Stimulated activated CD4-positive, alpha-beta T cell treated with anti-CD3 and anti-CD28 coated beads, Interleukin-4, amount 100 ng/mL, for 48 hours (primary cell): ENCODE data around the gene PKDREJ.
"Not testable (repeated sequence)": the region's sequence is repeated elsewhere in the genome, so short reads cannot be mapped to it uniquely, and the experiment has no call there.

ENCODE experiments used
- DNase-seq, 2 donors: peaks; one replicate each; pipeline ENCODE4 v3.0.0-alpha.2; 2020; ENCODE audit warnings: low read depth in 2 of 2

PKDREJ gene, protein sequence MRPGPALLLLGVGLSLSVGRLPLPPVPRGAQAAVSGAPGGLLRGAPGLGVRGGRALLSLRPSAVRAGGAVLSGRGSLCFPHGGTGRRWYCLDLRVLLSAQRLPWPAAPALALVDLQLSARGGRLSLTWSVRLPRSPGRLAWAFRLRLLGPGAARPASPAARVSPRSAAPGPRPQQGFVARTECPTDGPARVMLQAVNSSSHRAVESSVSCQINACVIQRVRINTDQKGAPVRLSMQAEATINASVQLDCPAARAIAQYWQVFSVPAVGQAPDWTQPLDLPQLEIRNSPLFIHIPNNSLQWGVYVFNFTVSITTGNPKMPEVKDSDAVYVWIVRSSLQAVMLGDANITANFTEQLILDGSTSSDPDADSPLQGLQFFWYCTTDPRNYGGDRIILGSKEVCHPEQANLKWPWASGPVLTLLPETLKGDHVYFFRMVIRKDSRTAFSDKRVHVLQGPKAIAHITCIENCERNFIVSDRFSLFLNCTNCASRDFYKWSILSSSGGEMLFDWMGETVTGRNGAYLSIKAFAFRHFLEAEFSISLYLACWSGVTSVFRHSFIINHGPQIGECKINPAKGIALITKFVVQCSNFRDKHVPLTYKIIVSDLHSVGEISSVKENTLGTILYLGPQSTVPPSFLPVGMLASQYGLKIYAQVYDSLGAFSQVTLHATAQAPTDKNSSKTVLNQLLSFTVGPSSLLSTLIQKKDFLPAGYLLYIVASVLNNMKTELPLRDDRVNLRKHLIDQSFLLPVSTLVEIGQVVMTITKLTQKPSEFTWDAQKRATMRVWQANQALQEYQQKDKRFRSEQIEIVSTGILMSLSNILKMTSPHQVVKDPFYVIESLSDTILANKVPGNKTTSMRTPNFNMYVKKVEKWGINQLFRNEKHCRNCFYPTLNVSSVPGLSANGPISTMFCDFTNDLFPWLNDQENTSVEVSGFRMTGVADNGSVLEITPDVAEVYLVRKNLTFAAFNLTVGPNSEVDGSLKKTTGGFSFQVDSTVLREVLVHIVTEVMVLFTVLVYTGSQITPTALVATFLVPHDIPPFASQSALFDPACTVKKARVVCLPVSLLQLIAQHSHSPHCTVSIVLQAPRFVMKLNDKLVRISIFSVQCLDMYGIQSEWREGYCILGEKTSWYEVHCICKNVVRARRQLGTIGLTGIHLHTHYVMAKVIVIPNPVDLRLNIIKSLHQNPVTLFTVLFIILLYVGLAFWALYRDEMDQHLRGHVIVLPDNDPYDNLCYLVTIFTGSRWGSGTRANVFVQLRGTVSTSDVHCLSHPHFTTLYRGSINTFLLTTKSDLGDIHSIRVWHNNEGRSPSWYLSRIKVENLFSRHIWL (N-terminal part only)

DNA sequence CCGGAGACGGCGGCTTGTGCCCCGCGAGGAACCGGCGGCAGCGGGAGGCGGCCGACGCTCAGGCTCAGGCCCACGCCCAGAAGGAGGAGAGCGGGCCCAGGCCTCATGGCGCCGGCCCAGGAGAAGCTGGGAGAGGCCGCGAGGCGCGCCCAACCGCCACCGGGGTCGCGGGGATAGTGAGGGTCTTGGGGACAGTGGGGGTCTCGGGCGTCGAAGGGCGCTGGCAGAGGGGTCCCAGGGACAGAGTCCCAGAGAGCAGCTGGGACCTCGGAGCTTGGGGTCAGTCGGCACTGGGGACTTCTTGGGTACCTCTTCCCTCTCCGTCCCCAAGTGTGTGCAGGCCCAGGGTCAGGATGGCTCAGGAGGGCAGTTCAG, at the start of gene PKDREJ:
Gene PKDREJ (minus strand): TSS at position 128 of the 375 bp plus-strand sequence. CDS start 21 bp downstream, at position 107.
- DNase-seq = no peak

DNA sequence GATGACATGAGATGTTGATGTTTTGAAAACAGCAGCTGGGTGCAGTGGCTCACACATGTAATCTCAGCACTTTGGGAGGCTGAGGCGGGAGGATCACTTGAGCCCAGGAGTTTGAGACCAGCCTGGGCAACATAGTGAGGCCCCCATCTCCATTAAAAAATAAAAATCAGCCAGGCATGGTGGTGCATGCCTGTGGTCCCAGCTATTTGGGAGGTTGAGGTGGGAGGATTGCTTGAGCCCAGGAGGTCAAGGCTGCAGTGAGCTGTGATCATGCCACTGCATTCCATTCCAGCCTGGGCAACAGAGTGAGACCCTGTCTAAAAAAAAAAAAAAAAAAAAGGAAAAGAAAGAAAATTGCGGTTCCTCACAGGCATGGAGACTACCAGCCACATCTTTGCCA, 49.7 kb upstream of the PKDREJ start:
- DNase-seq = not testable (repeated sequence)

DNA sequence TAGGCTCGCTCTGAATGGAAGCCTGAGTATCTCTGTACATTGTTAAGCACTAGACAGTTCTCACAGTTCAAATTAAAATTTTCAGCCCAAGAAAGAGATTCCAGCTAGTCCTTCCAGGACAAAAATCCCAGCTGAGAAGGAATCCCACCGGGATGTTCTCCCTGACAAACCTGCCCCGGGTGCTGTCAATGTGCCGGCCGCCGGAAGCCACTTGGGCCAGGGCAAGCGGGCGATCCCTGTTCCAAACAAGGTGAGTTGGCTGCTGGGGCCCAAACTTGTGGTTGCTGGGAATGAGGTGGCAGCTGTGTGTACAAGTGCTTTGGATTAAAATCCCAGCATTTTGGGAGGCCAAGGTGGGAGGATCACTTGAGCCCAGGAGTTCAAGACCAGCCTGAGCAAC, 48.9 kb upstream of the PKDREJ start:
- DNase-seq = no peak

DNA sequence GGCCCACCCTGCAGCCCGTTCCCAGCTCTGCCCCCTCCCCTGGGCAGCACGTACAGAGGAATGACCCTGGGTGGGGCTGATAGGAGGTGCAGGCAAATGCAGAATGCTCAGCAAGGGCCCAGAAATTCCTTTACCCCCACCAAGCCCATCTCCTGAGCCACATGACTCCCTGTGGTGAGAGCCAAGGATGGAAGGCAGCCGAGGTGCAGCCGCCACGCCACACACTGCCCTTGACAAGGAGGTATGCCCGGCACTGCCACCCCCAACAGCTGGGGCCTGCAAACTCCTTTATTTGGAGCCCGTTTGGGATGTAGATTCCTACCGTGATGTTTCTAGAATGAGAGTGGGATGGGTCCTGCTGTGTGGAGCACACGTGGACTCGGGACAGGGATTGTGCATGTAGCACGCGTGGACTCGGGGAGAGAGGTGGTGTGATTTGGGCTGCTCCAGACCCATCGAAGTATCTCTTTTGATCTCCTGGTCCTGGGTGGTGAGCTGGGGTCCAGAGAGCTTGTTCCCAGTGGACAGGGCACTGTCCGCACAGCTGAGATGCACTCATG, 46.5 kb upstream of the PKDREJ start:
- no peak for DNase-seq

DNA sequence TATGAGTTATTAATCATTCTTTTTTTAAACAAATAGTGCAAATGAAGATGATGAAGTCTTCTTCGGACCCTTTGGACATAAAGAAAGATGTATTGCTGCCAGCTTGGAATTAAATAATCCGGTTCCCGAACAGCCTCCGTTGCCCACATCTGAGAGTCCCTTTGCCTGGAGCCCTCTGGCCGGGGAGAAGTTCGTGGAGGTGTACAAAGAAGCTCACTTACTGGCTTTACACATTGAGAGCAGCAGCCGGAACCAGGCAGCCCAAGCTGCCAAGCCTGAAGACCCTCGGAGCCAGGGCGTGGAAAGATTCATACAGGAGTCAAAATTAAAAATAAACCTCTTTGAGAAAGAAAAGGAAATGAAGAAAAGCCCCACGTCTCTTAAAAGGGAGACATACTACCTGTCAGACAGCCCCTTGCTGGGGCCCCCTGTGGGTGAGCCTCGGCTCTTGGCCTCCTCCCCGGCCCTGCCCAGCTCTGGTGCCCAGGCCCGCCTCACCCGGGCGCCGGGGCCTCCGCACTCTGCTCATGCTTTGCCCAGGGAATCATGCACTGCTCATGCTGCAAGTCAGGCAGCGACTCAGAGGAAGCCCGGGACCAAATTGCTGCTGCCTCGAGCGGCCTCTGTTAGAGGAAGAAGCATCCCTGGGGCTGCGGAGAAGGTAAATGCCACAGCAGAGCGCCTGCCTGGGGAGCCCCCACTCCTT, 45.3 kb upstream of the PKDREJ start:
- DNase-seq = no peak

DNA sequence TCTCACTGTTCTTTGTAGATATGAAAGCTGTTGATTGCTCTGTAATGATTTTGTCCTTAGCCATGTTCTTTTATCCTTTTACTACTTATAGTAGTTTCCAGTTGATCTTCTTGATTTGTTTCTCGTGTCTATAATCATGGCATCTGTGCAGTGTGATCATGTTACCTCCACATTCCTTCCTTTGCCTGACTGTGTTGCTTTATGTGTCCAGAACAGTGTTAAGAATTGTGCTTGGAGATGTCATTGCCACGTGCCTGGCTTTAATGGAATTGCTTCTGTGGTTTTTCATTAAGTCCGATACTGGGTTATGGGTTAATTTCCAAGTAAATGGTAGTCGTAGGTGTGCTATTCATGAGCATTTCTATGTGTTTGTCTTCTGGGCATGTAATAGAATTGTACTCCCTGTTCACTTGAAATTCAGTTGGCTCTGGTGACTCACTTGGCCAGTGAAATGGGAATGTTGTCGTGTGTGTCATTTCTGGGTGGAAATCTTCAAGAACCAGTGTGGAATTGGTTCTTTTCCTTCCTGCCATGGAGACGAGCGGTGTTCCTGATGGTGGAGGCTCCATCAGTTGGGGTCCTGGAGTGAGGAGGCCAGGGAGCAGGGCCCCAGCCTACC, 40.3 kb upstream of the PKDREJ start:
- no peak for DNase-seq

DNA sequence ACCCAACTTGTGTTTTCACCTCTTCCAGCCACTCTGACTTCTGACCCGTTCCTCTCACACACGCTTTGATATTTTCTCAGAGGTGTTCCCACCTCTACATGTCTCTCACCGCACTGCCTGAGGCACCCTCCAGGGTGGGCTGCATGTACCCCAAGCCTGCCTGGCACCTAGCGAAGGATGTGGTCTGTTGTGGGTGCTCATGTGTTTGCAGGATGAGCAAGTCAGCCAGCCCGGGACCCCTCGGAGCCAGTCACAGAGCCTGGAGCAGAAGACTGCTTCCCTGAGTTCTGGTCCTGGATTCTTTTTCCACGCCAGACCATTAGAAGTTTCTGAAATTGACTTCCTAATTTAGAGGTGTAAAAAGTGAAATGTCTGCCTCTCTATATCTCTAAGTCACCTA, 37.3 kb upstream of the PKDREJ start:
- no peak for DNase-seq

DNA sequence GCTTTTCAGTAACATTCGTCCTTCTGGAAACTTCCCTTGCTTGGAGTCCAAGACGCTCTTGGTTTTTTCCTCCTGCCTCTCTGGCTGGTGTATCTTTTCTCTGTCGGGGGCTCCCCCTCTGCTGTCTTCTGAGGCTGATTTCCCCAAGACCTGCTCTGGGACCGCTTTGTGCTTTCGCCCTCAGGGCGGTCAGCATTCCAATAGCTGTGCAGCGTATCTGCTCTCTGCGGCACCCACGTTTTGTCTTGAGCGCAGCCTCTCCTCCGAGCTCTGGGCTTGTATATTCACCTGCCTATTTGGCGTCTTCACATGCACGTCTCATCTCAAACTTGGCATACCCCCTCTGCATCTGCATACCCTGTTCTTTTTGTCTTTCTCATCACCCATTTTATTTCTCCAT, 36.0 kb upstream of the PKDREJ start:
- no peak for DNase-seq

DNA sequence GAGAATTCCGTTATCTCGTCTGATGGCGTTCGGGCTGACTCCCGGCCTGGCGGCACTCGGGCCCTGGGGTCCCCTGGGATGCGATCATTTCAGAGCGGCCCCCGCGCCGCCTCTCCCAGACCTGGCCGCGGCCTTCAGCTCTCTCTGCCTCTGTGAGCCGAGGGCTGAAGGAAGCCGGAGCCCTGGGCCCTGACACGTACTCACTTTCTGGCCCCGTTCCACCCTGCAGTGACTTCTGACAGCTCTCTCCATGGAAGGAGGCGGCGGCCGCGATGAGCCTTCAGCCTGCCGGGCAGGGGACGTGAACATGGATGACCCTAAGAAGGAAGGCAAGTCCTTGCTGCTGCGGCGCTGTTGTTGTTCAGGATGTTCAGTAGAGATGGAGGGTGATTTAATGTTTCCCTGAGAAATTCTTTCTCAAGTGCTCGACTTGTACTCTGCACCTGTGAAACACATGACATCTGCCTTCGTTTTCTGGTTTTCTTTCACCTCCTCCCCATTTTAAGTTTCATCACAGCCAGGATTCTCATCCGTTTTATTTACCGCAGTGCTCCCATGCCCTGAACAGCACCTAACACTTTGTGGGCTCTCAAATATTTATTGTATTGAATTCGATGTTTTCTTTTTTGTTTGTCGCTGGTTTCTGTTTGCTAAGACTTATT, 34.1 kb upstream of the PKDREJ start:
- no peak for DNase-seq

DNA sequence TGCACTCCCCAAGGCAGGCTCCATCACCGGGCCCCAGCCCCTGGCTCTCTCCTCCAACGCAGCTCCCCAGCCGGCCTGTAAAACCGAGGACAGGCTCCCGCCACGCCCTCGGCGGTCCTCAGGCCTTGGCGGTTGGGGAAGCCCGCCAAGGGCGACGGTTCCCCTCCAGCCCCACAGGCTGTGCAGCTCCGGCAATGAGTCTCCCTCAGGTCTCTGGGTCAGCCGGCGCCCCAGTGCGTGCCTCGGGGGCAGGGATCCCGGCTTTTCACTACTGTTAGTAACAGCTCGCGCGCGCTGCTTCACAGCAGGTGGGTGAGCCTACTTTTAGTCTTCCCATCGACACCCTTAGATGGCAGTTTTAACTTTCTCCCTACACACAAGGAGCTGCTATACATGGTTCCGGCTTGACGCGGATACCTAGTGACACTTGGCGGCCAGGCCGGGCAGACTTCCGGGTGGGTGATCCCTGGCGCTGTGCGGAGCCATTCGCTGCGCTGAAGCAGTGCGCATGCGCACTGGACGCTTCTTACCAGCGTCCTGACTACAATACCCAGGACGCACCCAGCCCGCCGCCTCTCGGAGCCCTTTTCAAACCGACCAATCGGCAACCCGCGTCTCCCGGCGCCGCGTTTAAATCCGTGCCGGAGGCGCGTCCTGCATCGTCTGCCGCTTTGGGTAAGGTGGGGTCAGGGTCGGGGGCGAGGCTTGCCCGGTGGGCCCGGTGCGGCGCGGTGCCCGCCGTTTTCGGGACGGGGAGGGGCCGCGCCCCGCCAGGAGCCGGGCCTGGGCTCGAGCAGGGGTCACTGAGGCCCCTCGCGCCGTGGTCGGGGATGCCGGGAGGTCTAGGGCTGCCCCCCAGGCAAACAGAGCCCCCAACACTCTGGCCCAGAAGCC, 33.4 kb upstream of the PKDREJ start, which contains the start of gene GTSE1:
Gene GTSE1 (plus strand): TSS at position 614 of the 894 bp plus-strand sequence. CDS start 531 bp downstream, outside the sequence.
- peak; percentile 92 to 95 for DNase-seq

DNA sequence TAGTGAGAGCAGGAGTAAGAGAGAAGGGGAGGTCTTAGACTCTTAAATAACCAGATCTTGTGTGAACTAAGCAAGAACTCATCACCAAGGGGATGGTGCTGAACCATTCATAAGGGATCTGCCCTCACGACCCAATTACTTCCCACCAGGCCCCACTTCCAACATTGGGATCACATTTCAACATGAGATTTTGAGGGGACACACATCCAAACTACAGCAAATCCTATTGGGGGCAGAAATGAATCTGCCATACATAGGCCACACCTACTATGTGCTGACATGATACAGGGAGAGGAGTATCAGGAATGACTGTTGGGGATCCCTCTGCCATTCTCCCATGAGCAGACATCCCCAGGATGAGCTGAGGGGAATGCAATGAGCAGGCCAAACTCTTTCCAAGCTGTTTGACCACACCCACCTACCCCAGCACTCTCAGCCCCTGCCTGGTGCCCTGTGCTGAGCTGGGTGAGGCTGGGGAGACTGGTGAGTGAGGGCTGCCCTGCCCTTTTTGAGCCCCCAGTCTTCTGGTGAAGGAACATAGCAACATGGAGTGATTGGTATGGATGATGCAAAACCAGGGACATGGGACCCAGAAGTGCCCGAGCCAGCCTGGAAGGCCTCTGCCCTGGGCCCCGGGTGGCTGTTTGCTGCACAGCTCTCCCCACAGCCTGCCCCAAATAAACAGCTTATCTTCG, 32.3 kb upstream of the PKDREJ start:
- no peak for DNase-seq

DNA sequence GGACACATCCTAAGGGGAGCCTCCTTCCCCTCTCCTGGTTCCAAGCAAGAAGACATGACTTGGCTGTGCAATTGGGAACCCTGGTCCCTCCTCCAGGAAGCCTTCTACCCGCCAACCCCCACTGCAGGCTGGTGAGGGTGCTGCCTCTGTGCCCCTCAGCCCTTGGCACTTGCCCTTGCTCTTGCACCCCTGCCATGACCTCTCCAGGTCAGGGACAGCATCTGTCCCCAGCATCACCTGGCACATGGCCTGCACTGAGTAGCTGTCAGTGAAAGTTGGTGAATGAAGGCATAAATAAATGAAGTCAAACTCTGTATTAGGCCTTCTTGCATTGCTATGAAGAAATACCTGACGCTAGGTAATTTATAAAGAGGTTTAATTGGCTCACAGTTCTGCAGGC, 31.6 kb upstream of the PKDREJ start:
- DNase-seq = no peak

DNA sequence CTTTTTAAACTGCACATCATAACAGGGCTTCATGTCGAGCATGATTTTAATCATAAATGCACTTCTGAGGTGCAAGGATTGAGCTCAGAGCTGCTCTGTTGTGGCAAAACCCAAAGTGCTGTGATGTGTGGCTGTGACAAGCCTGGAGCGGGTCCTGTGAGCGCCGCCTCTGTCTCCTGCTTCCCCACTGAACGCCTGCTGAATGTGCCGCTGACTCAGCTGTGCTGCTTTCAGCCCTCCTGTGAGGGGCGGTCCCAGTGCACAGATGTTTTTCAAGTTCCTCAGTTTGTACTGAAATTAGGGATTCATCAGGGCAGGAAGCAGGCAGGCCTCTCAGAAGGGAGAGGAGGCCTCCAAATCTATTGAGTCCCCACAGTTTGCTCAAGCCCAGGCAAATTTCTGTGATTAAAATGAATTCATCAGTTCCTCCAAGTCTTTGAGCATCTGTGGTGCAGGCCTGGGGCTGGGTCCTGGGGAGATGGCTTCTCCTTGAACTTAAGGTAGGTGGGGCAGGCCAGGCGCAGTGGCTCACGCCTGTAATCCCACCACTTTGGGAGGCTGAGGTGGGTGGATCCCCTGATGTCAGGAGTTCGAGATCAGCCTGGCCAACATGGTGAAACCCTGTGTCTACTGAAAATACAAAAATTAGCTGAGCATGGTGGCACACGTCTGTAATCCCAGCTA, 30.6 kb upstream of the PKDREJ start:
- DNase-seq = no peak

DNA sequence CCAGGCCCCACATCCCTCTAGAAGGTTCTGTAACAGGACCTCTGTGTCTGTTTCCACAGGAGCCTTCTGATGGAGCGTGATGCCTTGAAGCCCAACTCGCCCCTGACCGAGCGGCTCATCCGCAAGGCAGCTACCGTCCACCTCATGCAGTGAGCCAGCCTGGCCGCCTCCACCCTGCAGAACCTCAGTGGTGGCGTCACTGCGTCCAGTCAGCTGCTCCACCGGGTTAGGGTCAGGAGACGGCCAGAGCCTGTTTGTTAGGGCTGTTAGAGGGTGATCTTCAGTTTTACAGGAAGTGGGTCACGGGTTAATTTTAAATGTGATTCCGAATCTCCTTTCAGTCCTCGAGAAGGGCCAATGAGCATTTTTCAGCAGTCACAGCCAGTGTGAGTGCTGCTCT, 29.6 kb upstream of the PKDREJ start:
- no peak for DNase-seq

DNA sequence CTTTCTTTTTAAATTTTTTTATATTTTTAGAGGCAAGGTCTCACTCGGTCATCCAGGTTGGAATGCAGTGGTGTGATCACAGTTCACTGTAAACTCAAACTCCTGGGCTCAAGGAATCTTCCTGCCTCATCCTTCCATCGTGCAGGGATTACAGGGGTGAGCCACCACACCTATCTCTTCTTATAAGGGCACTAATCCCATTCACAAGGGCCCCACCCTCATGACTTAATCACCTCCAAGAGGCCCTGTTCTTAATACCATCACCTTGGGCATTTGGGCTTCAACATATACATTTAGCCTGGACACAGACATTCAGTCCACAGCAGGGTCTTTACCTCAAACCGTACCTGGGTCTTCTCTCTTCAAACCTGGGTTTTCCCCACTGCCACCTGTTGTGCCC, 29.0 kb upstream of the PKDREJ start:
- DNase-seq = no peak

DNA sequence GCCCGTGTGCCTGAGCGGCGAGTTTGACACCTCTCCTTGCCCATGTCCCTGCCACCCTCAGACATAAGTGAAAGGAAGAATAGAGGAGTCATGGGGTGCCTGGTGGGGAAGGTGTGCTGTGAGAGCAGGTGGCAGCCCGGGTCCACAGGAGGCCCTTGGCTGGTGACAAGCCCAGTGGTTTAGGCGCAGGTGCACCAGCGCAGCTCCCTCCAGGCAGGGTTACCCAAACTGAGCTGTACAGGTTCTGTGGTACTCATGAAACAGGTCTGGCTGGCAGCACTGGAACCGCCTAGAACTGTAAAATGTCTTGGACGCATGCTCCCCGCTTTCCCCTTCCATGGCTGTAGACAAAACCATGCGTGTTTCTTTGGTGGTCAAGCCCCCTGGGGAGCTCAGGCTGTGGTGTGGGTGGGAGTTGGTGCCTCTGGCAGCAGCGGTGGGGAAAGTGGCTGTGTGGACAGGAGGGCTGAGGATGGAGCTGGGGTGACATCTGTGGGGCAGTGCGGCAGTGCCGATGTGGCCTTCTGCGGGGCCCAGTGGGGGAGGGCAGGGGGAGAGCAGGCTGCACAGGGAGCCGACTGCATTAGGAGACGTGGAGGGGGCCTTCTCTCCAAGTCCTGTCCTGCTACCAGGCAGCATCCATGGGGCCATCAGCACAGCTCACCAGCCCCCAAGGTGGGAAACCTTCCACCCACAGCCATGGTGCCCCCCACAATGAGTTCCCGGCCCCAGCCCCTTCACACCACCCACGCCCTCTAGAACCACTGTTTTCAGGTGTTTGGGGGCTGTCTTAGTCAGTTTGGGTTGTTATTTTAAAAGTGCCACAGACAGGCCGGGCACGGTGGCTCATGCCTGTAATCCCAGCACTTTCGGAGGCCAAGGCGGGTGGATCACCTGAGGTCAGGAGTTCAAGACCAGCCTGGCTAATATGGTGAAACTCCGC, 28.0 kb upstream of the PKDREJ start:
- no peak for DNase-seq
